HG03045 (cell line): ENCODE results near the gene MAPRE3.

Experiments used
- ATAC-seq: cut with Tn5 transposase; IDR thresholded peaks from one replicate; pipeline ENCODE4 v1.9.1; 2021; ENCODE audit warnings: mild to moderate bottlenecking, moderate library complexity; ENCODE audit not compliant: unreplicated experiment

Gene MAPRE3

GRCh38 chr2:26948800-26949199 is 21.6 kb upstream of the MAPRE3 start:
- ATAC-seq = no peak

GRCh38 chr2:26950246-26950645 is 20.2 kb upstream of the MAPRE3 start:
- ATAC-seq = no peak

GRCh38 chr2:26951236-26951635 is 19.2 kb upstream of the MAPRE3 start:
- no peak for ATAC-seq

GRCh38 chr2:26952374-26952773 is 18.1 kb upstream of the MAPRE3 start:
- no peak for ATAC-seq

GRCh38 chr2:26954135-26954534 is 16.3 kb upstream of the MAPRE3 start:
- no peak for ATAC-seq

GRCh38 chr2:26957041-26957440 is 13.4 kb upstream of the MAPRE3 start:
- no peak for ATAC-seq

GRCh38 chr2:26957534-26957933 is 12.9 kb upstream of the MAPRE3 start:
- no peak for ATAC-seq

GRCh38 chr2:26959331-26959730 is 11.1 kb upstream of the MAPRE3 start:
- ATAC-seq = no peak

GRCh38 chr2:26964446-26965130 is 5.8 kb upstream of the MAPRE3 start:
- no peak for ATAC-seq

GRCh38 chr2:26968001-26968400 is 2.4 kb upstream of the MAPRE3 start:
- no peak for ATAC-seq

- no peak for ATAC-seq
Observed at GRCh38 chr2:26969077-26969844, 1.2 kb upstream of the MAPRE3 start.

- ATAC-seq = no peak
Observed at GRCh38 chr2:26970928-26971627, 641 bp downstream of the MAPRE3 start.

- no peak for ATAC-seq
Observed at GRCh38 chr2:26971911-26972786, 1.7 kb downstream of the MAPRE3 start.

- ATAC-seq = no peak
Observed at GRCh38 chr2:26974352-26974751, 3.9 kb downstream of the MAPRE3 start.

GRCh38 chr2:26975102-26975501 is 4.7 kb downstream of the MAPRE3 start:
- ATAC-seq = no peak

GRCh38 chr2:26975656-26976055 is 5.2 kb downstream of the MAPRE3 start:
- ATAC-seq = no peak

GRCh38 chr2:26976237-26976636 is 5.8 kb downstream of the MAPRE3 start:
- no peak for ATAC-seq

- ATAC-seq = no peak
Observed at GRCh38 chr2:26977012-26977411, 6.6 kb downstream of the MAPRE3 start.

- ATAC-seq = no peak
Observed at GRCh38 chr2:26978061-26978596, 7.7 kb downstream of the MAPRE3 start.

GRCh38 chr2:26979741-26980140 is 9.3 kb downstream of the MAPRE3 start:
- no peak for ATAC-seq

- no peak for ATAC-seq
Observed at GRCh38 chr2:26980971-26981370, 10.5 kb downstream of the MAPRE3 start.
